Measurements from ENCODE around the gene GLI1.

GRCh38 chr12:57461276-57461916 lies 1.8 kb downstream of the GLI1 start:
- TF ChIP-seq CTCF (IDR thresholded peaks at IDR 0.05; ENCODE audit: borderline replicate concordance, extremely low read depth, low read length, poor library complexity, severe bottlenecking): no peak
- TF ChIP-seq EZH2 (IDR thresholded peaks at IDR 0.05; ENCODE audit: borderline replicate concordance, low read depth, low read length, severe bottlenecking): no peak
